ENCODE measurements around the gene PDE2A.

The PDE2A gene

GRCh38 chr11:72597721-72598120 is 76.5 kb downstream of the PDE2A start:
- Histone ChIP-seq H3K4me1 (ENCODE audit: control insufficient read depth, insufficient read depth, low read length) (peaks cover 22% of the 10 kb centered on the region), H3K27me3 (ENCODE audit: control insufficient read depth, insufficient read depth, low read length) (peaks cover 34% of the 10 kb centered on the region), H3K36me3 (ENCODE audit: control insufficient read depth, insufficient read depth, low read length) (no peaks in the 10 kb centered on the region), H3K9ac (ENCODE audit: low read depth, low read length) (no peak overlapping the region), H3K4me3 (ENCODE audit: low read depth, low read length) (no peak overlapping the region), H3K9me3 (ENCODE audit: control insufficient read depth, insufficient read depth, low read length) (no peaks in the 10 kb centered on the region)

DNA sequence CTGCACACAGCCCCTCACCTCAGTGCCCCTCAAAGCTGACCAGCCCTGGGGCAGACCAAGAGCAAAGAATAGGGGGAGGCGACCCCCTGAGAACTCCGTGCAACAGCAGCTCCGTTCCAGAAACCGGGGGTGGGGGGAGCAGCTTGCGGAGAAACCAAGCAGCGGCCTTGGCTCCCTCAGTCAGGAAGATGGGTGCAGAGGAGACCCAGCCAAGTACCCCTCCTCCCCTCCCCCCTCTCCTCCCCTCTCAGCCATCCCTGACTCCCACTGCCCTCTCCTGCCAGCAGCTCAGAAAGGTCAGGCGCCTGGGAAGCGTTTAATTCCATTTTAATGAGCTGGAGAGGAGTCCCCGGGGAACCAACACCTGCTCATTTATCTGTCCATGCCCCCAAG is 78.9 kb downstream of the PDE2A start:
- no peak overlapping the region for H3K9ac ChIP-seq (ENCODE audit: low read depth, low read length)
- H3K36me3 ChIP-seq (ENCODE audit: control insufficient read depth, insufficient read depth, low read length) = no peaks in the 10 kb centered on the region
- H3K9me3 ChIP-seq (ENCODE audit: control insufficient read depth, insufficient read depth, low read length) = no peaks in the 10 kb centered on the region
- peaks cover 54% of the 10 kb centered on the region for H3K27me3 ChIP-seq (ENCODE audit: control insufficient read depth, insufficient read depth, low read length)
- H3K4me3 ChIP-seq (ENCODE audit: low read depth, low read length) = no peak overlapping the region
- H3K4me1 ChIP-seq (ENCODE audit: control insufficient read depth, insufficient read depth, low read length) = peaks cover 21% of the 10 kb centered on the region

DNA sequence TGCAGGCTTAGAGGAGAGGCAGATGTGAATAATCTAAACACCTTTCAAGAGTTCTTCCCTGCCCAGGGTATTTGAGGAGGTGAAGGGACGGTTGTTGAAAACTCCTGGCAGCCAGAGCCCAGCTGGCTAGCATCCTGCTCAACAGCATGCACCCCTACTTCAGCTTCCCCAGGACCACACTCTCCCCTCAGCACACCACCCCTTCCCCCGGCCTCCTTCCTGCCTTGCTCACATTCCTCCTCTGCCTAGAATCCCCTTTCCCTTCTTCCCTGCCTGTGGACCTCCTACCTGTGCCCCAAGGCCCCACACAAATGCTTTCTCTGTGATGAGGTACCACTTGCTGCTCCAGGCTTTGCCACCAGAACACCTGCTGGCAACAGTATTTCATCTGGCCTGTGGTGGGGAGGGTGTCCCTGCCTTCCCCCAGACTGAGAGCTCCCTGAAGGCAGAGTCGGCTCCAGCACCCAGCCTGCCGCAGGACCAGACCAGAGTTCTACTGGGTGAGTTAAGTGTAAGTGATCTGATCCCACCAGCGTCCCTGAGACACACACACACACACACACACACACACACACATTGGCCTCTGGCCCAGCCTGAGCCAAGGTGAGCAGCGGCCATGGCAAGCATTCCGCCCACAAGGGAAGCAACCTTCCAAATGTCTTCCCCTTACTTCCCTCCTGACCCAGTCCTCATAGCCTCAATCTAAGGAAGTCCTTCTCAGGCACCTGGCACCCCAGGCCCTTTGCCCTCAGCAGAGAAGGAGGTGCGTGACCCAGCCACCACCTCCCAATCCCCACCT is 79.5 kb downstream of the PDE2A start:
- Histone ChIP-seq H3K36me3 (ENCODE audit: control insufficient read depth, insufficient read depth, low read length) (no peaks in the 10 kb centered on the region), H3K4me1 (ENCODE audit: control insufficient read depth, insufficient read depth, low read length) (peaks cover 21% of the 10 kb centered on the region), H3K9me3 (ENCODE audit: control insufficient read depth, insufficient read depth, low read length) (no peaks in the 10 kb centered on the region), H3K27me3 (ENCODE audit: control insufficient read depth, insufficient read depth, low read length) (peaks cover 56% of the 10 kb centered on the region), H3K4me3 (ENCODE audit: low read depth, low read length) (no peak overlapping the region), H3K9ac (ENCODE audit: low read depth, low read length) (no peak overlapping the region)

DNA sequence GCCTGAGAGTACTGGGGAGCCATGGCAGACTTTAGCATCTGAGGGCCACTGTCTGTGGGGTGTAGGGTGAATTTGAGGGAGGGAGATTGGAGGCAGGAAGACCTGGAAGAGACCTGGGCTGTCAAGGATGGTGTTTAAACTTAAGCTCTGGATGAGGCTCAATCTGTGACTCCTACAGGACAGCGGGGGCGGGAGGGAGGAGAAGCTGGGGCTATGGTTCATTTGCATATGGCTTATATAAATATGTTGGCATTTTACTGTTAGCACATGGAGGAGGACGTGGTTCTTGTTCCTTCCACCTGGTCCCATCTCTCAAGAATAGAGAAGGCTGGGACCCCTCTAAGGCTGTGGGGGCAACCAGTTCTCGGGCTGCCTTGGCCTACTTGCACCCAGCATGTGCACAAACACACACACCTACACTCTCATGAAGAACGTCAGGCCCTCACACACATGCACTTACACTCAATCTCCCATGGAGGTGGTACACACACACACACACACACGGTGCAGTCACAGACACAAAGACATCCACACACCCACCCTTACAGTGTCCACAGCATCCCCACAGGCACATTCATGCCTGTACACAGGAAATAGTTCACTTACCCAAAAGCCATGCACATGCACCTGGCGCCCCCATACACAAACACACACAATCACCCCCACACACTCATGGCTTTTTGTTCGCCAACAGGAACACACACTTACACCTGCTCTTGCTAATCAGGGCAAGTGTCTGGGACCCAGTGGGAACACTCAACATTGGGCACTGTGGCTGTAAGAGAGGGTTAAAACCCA is 81.3 kb downstream of the PDE2A start:
- H3K27me3 ChIP-seq (ENCODE audit: control insufficient read depth, insufficient read depth, low read length) = peaks cover 69% of the 10 kb centered on the region
- H3K9me3 ChIP-seq (ENCODE audit: control insufficient read depth, insufficient read depth, low read length) = no peaks in the 10 kb centered on the region
- no peak overlapping the region for H3K9ac ChIP-seq (ENCODE audit: low read depth, low read length)

DNA sequence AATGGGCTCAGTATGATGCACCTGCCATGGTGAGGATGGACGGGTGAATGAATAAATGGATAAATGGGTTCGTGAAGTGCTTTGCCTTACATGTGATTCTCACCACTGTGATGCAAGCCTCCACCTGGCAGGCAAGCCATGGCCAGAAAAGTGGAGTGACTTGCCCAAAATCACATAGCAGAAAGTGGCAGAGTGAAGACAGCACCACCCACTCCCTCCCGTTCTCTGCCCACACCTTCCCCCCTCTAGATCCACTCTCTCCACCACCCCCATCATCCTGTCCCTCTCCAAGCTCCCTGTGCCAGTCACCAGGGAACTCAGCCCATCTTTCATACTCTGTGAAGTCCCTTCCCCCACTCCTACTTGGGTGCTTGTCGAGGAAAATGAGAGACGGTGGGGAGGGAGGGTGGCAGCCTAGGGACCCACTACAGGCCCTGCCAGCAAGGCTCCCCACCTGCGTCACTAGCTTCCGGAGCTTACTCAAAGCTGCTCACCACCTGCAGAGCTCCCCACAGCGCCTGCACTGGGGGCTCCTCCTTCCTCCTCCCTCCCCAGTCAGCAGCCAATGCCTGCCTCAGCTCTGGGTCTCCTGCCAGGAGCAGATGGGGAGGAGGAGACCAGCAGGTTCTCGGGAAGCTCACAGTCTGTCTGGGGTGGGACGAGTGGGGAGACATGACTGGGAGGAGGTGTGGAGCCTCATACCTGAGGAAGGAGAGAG is 82.3 kb downstream of the PDE2A start:
- Histone ChIP-seq H3K36me3 (ENCODE audit: control insufficient read depth, insufficient read depth, low read length) (no peaks in the 10 kb centered on the region), H3K9ac (ENCODE audit: low read depth, low read length) (no peak overlapping the region), H3K4me3 (ENCODE audit: low read depth, low read length) (peak overlapping the region; percentile 18), H3K27me3 (ENCODE audit: control insufficient read depth, insufficient read depth, low read length) (peaks cover 75% of the 10 kb centered on the region), H3K4me1 (ENCODE audit: control insufficient read depth, insufficient read depth, low read length) (peaks cover 21% of the 10 kb centered on the region), H3K9me3 (ENCODE audit: control insufficient read depth, insufficient read depth, low read length) (no peaks in the 10 kb centered on the region)

More for the DNA sequence above, 81.3 kb downstream of the PDE2A start:
- Histone ChIP-seq H3K4me1 (ENCODE audit: control insufficient read depth, insufficient read depth, low read length) (peaks cover 21% of the 10 kb centered on the region), H3K36me3 (ENCODE audit: control insufficient read depth, insufficient read depth, low read length) (no peaks in the 10 kb centered on the region), H3K4me3 (ENCODE audit: low read depth, low read length) (peak overlapping the region; percentile 13)

- peaks cover 83% of the 10 kb centered on the region for H3K27me3 ChIP-seq (ENCODE audit: control insufficient read depth, insufficient read depth, low read length)
- H3K9me3 ChIP-seq (ENCODE audit: control insufficient read depth, insufficient read depth, low read length) = no peaks in the 10 kb centered on the region
- H3K4me1 ChIP-seq (ENCODE audit: control insufficient read depth, insufficient read depth, low read length) = peaks cover 21% of the 10 kb centered on the region
- H3K36me3 ChIP-seq (ENCODE audit: control insufficient read depth, insufficient read depth, low read length) = no peaks in the 10 kb centered on the region
- H3K9ac ChIP-seq (ENCODE audit: low read depth, low read length) = no peak overlapping the region
- peak overlapping the region; percentile 62 for H3K4me3 ChIP-seq (ENCODE audit: low read depth, low read length)
Observed at GRCh38 chr11:72591023-72591422, 83.2 kb downstream of the PDE2A start.

DNA sequence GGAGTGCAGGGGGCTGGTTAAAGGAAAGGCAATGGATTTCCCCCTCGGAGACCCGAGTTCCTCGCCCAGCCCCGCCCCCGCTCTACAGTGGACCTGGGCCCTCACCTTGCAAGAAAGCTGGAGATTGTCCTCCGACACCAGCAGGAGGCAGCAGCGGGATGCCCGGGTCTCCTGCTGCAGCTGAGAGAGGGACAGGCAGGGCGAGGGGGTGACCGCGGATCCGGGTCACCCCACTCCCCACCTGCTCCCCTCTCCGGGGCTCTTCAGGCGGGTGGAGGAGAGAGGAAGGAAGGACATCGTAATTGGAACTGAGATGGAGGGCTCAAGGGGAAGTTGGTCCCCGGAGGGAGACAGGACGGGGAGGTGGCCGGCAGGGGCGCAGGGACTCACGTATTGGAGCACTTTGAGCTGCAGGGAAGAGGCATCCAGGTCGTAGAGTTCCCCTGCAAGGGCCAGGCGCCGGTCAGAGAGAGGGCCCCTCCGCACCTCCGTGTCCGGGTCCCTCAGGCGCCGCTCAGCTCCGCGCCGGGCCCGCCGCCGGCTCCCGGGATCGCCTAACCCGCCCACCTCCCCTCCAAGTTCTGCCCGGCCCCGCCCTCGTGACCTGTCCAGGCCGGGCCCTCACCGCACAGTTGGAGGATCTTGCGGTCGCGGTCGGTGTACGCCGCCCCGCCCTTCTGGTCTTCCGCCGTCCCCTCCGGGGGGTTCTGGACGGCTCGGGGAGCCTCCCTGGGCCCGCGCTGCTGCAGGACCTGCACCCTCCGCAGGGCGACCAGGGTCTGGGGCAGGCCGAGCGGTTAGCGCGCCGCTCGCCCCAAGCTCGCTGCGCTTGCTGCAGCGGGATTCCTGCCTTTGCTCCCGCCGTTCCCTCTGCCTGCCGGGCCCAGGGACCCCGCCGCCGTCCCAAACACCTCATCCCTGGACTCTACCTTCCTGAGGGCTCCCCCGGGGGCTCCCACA is 84.1 kb downstream of the PDE2A start:
- Histone ChIP-seq H3K4me3 (ENCODE audit: low read depth, low read length) (peak overlapping the region; percentile 62), H3K4me1 (ENCODE audit: control insufficient read depth, insufficient read depth, low read length) (peaks cover 18% of the 10 kb centered on the region), H3K27me3 (ENCODE audit: control insufficient read depth, insufficient read depth, low read length) (peaks cover 91% of the 10 kb centered on the region), H3K9ac (ENCODE audit: low read depth, low read length) (peak overlapping the region; percentile 60), H3K36me3 (ENCODE audit: control insufficient read depth, insufficient read depth, low read length) (no peaks in the 10 kb centered on the region), H3K9me3 (ENCODE audit: control insufficient read depth, insufficient read depth, low read length) (no peaks in the 10 kb centered on the region)

DNA sequence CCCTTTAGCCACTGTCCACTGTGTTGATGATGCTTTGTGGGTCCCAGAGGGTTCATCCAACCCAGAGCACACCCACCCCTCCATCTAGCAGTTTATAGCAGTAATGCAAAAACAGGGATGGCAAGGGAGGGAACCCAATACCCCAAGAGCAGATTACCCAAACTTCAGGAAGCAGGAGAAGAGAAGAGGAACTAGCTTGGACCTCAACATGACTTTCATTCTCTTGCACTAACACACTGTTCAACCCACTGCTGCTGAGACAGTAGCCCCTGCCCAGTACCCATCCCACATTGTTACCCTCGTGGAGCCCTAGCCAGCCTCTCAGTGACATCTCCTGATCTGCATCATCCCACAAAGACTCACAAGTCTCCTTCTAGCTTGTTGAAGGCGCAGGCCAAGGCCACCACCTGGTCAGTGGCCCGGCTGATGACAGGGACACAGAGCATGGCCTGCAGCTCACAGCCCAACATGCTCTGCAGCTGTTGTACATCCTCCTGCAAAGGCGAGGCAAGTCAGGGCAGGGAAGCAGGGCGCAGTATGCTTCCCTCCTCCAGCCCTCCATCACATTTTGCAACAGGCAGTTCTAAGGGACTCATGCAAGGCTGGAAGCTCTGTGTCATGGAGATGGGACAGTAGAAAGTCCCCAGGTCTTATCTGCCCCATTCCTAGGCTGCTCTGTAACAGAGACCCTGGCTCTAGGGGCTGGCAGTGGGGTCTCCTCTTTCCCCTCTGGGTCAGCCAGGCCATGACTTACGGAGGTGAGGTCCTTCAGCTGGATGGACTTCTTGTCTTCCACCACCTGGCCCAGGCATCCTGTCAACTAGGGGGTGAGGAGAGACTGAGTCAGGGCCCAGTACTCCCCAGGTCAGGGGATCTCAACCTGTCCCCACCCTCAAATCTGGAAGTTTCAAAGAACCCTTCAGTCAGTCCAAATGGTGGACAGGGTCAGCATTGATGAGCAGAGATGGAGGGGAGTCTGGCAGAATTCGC is 85.5 kb downstream of the PDE2A start:
- Histone ChIP-seq H3K9ac (ENCODE audit: low read depth, low read length) (no peak overlapping the region), H3K36me3 (ENCODE audit: control insufficient read depth, insufficient read depth, low read length) (no peaks in the 10 kb centered on the region), H3K4me1 (ENCODE audit: control insufficient read depth, insufficient read depth, low read length) (peaks cover 10% of the 10 kb centered on the region), H3K9me3 (ENCODE audit: control insufficient read depth, insufficient read depth, low read length) (no peaks in the 10 kb centered on the region), H3K4me3 (ENCODE audit: low read depth, low read length) (no peak overlapping the region), H3K27me3 (ENCODE audit: control insufficient read depth, insufficient read depth, low read length) (peaks cover 91% of the 10 kb centered on the region)

DNA sequence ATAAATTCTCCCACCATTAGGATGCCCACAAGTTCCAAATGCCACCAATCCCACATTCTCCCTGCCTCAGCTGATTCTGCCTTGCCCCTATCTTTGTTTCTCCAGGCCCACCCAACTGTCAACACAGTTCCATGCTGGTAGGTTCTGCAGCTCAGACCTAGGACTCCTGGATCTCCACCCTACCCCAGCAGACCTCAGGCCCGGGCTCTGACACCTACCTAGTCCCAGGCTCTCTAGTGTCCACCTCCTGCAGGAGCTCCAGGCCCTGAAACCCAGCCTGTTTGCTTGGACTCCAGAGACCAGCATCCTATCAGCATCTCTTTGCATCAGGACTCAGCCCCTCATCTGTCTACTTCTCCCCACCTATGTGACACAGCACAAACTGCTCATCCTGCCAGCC is 86.5 kb downstream of the PDE2A start:
- Histone ChIP-seq H3K9me3 (ENCODE audit: control insufficient read depth, insufficient read depth, low read length) (no peaks in the 10 kb centered on the region), H3K4me3 (ENCODE audit: low read depth, low read length) (no peak overlapping the region), H3K36me3 (ENCODE audit: control insufficient read depth, insufficient read depth, low read length) (no peaks in the 10 kb centered on the region), H3K9ac (ENCODE audit: low read depth, low read length) (no peak overlapping the region), H3K27me3 (ENCODE audit: control insufficient read depth, insufficient read depth, low read length) (peaks cover 91% of the 10 kb centered on the region), H3K4me1 (ENCODE audit: control insufficient read depth, insufficient read depth, low read length) (peaks cover 10% of the 10 kb centered on the region)

- H3K4me1 ChIP-seq (ENCODE audit: control insufficient read depth, insufficient read depth, low read length) = peaks cover 6% of the 10 kb centered on the region
- H3K4me3 ChIP-seq (ENCODE audit: low read depth, low read length) = no peak overlapping the region
- no peak overlapping the region for H3K9ac ChIP-seq (ENCODE audit: low read depth, low read length)
- H3K27me3 ChIP-seq (ENCODE audit: control insufficient read depth, insufficient read depth, low read length) = peaks cover 82% of the 10 kb centered on the region
- no peaks in the 10 kb centered on the region for H3K36me3 ChIP-seq (ENCODE audit: control insufficient read depth, insufficient read depth, low read length)
- no peaks in the 10 kb centered on the region for H3K9me3 ChIP-seq (ENCODE audit: control insufficient read depth, insufficient read depth, low read length)
Observed at GRCh38 chr11:72586321-72587090, 87.7 kb downstream of the PDE2A start.

All from iPS-15b (cell line).